ENCODE data around the gene SGK2.

The SGK2 gene

GRCh38 chr20:43558412-43559146 lies at the start of gene SGK2:
Gene SGK2 (plus strand): TSS chr20:43559027. CDS start chr20:43566496, 7,469 bp downstream.
- no peak within 1 kb of the TSS for H3K4me3 ChIP-seq (ENCODE audit: low read depth, low read length)
- no peak for TF ChIP-seq CTCF (IDR thresholded peaks at IDR 0.05; ENCODE audit: low read depth, low read length)

GRCh38 chr20:43511879-43512278 lies 46.9 kb upstream of the SGK2 start:
- H3K4me3 ChIP-seq (ENCODE audit: low read depth, low read length) = no peak overlapping the region
- TF ChIP-seq CTCF (IDR thresholded peaks at IDR 0.05; ENCODE audit: low read depth, low read length) = no peak

GRCh38 chr20:43513372-43513930 lies 45.4 kb upstream of the SGK2 start:
- no peak for TF ChIP-seq CTCF (IDR thresholded peaks at IDR 0.05; ENCODE audit: low read depth, low read length)

GRCh38 chr20:43513931-43514647 lies 44.7 kb upstream of the SGK2 start:
- TF ChIP-seq CTCF (IDR thresholded peaks at IDR 0.05; ENCODE audit: low read depth, low read length) = peak; percentile 24; the same call in 1 of the 2 replicates
- H3K4me3 ChIP-seq (ENCODE audit: low read depth, low read length) = peak overlapping the region; percentile 66

More at GRCh38 chr20:43513372-43513930, 45.4 kb upstream of the SGK2 start:
- peak overlapping the region; percentile 61 for H3K4me3 ChIP-seq (ENCODE audit: low read depth, low read length)

- peak overlapping the region; percentile 66 for H3K4me3 ChIP-seq (ENCODE audit: low read depth, low read length)
- TF ChIP-seq CTCF (IDR thresholded peaks at IDR 0.05; ENCODE audit: low read depth, low read length) = no peak
Observed at GRCh38 chr20:43514648-43514999, 44.2 kb upstream of the SGK2 start.

GRCh38 chr20:43515628-43516027 lies 43.2 kb upstream of the SGK2 start:
- no peak for TF ChIP-seq CTCF (IDR thresholded peaks at IDR 0.05; ENCODE audit: low read depth, low read length)
- no peak overlapping the region; the same call in 1 of the 2 replicates for H3K4me3 ChIP-seq (ENCODE audit: low read depth, low read length)
